ENCODE measurements around the gene NPPC. TPM values are rescaled to one million over a fixed set of nuclear protein-coding genes. Genes with fewer than 3 reads are reported as not detected.

The NPPC gene
- total and polyA plus RNA-seq, 10 of the 15 experiments (the other 5 are each of a cell fraction or from before 2014, with no cell fraction given) = 0.15 TPM; not detected in 9

DNA sequence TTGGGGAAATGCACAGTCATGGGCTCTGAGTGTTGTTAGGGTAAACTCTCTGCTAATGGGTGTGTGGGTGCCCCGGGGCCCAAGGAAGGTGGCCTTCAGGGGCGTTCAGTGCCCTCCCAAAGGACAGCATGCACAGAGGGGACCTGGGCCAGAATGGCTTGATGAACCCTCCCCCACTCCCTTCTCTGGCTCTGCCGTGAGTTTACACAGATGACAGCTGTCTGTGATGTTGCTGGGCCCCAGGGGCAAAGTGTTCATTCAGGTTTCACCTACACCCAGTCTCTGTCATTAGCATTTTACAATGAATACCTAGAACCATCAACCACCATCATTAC is 3.2 kb downstream of the NPPC start:
- no peak overlapping the region for H2AFZ ChIP-seq (ENCODE audit: control insufficient read depth, low read depth, low read length)
- H3K27ac ChIP-seq (ENCODE audit: control insufficient read depth, insufficient read depth) = no peak overlapping the region
- in situ Hi-C loops (cut with MboI) = loop anchor here (5.0 kb wide), 1 partner anchor 219 kb away; no protein-coding TSS in a partner anchor
- H3K79me2 ChIP-seq (ENCODE audit: control insufficient read depth, insufficient read depth, low read length) = no peaks in the 10 kb centered on the region
- FAIRE-seq (no peak), DNase-seq (ENCODE audit: low read depth, low spot score) (no peak), ATAC-seq (no peak)
- H3K9ac ChIP-seq (ENCODE audit: control insufficient read depth, insufficient read depth, low read length) = no peak overlapping the region
- no peaks in the 10 kb centered on the region for H3K36me3 ChIP-seq (ENCODE audit: control insufficient read depth in 2 of 2, insufficient read depth in 2 of 2, low read length in 1 of 2)
- no peaks in the 10 kb centered on the region for H4K20me1 ChIP-seq (ENCODE audit: control insufficient read depth, insufficient read depth)
- RAD21 ChIA-PET (ENCODE audit: unreplicated experiment) = interaction anchor here (1.4 to 1.5 kb wide), 2 partner anchors 353 to 405 kb away, joined by 3 read pairs; no protein-coding TSS in a partner anchor
- intact Hi-C loops (cut with micrococcal nuclease; ENCODE audit: unreplicated experiment) = loop anchor here (10.0 kb wide), 1 partner anchor 372 kb away; no protein-coding TSS in a partner anchor
- H3K4me3 ChIP-seq = no peak overlapping the region
- SMC1A ChIA-PET (ENCODE audit: uncharacterized antibody, unreplicated experiment) = interaction anchor here (1.0 kb wide), 1 partner anchor 392 kb away, joined by 3 read pairs; no protein-coding TSS in a partner anchor
- 0% methylated on average over 3 of the region's 3 CpGs for WGBS (ENCODE audit: insufficient coverage, insufficient replicate concordance, low lambda C conversion rate, missing lambda C conversion rate)
- no TSS peak for BruUV-seq (replicated peaks)
- H3K4me2 ChIP-seq (ENCODE audit: control insufficient read depth, insufficient read depth) = no peak overlapping the region
- H3K27me3 ChIP-seq (replicated peaks in 1 of 2; ENCODE audit: control insufficient read depth in 2 of 2, insufficient read depth in 2 of 2, low read length in 1 of 2) = peaks cover 6 to 11% of the 10 kb centered on the region in 2 experiments; a peak in 3 of 4 replicates
- peaks cover 13% of the 10 kb centered on the region for H3K4me1 ChIP-seq (ENCODE audit: control insufficient read depth, insufficient read depth, low read length)
- CTCF ChIA-PET = interaction anchor here (1.1 to 4.6 kb wide), 5 partner anchors 11 to 405 kb away, joined by 3 to 21 read pairs (median 5); no protein-coding TSS in a partner anchor
- H3K9me3 ChIP-seq (replicated peaks; ENCODE audit: control insufficient read depth, insufficient read depth, low read length) = no peaks in the 10 kb centered on the region
- POLR2A ChIA-PET = interaction anchor here (0.5 kb wide), 1 partner anchor 129 kb away, joined by 4 read pairs; no protein-coding TSS in a partner anchor
- TF ChIP-seq PKNOX1 (IDR thresholded peaks at IDR 0.05) (no peak), MXI1 (IDR thresholded peaks at IDR 0.05; ENCODE audit: low read depth, low read length) (no peak), ZBTB4 (CRISPR knock-in tag; IDR thresholded peaks at IDR 0.05) (no peak), SREBF2 (IDR thresholded peaks at IDR 0.05; ENCODE audit: low read length) (no peak), KDM1A (IDR thresholded peaks at IDR 0.05; ENCODE audit: borderline replicate concordance) (no peak), TAF1 (IDR thresholded peaks at IDR 0.05; ENCODE audit: borderline replicate concordance, low read depth, low read length) (no peak), FOS (IDR thresholded peaks at IDR 0.05; ENCODE audit: borderline replicate concordance, extremely low read depth, insufficient read length) (no peak), RUNX3 (IDR thresholded peaks at IDR 0.05; ENCODE audit: low read length) (no peak)
- TF ChIP-seq, protein P1, sequence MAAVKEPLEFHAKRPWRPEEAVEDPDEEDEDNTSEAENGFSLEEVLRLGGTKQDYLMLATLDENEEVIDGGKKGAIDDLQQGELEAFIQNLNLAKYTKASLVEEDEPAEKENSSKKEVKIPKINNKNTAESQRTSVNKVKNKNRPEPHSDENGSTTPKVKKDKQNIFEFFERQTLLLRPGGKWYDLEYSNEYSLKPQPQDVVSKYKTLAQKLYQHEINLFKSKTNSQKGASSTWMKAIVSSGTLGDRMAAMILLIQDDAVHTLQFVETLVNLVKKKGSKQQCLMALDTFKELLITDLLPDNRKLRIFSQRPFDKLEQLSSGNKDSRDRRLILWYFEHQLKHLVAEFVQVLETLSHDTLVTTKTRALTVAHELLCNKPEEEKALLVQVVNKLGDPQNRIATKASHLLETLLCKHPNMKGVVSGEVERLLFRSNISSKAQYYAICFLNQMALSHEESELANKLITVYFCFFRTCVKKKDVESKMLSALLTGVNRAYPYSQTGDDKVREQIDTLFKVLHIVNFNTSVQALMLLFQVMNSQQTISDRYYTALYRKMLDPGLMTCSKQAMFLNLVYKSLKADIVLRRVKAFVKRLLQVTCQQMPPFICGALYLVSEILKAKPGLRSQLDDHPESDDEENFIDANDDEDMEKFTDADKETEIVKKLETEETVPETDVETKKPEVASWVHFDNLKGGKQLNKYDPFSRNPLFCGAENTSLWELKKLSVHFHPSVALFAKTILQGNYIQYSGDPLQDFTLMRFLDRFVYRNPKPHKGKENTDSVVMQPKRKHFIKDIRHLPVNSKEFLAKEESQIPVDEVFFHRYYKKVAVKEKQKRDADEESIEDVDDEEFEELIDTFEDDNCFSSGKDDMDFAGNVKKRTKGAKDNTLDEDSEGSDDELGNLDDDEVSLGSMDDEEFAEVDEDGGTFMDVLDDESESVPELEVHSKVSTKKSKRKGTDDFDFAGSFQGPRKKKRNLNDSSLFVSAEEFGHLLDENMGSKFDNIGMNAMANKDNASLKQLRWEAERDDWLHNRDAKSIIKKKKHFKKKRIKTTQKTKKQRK (IDR thresholded peaks at IDR 0.05; ENCODE audit: low read depth, low read length) = no peak
- TF ChIP-seq, protein P2, sequence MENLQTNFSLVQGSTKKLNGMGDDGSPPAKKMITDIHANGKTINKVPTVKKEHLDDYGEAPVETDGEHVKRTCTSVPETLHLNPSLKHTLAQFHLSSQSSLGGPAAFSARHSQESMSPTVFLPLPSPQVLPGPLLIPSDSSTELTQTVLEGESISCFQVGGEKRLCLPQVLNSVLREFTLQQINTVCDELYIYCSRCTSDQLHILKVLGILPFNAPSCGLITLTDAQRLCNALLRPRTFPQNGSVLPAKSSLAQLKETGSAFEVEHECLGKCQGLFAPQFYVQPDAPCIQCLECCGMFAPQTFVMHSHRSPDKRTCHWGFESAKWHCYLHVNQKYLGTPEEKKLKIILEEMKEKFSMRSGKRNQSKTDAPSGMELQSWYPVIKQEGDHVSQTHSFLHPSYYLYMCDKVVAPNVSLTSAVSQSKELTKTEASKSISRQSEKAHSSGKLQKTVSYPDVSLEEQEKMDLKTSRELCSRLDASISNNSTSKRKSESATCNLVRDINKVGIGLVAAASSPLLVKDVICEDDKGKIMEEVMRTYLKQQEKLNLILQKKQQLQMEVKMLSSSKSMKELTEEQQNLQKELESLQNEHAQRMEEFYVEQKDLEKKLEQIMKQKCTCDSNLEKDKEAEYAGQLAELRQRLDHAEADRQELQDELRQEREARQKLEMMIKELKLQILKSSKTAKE (IDR thresholded peaks at IDR 0.05; ENCODE audit: low read depth, poor library complexity, severe bottlenecking) = no peak
